H9 (cell line): ENCODE results near the gene B3GALNT2. TPM values are rescaled to one million over a fixed set of nuclear protein-coding genes. Genes with fewer than 3 reads are reported as not detected.
A peak's percentile ranks its signal among the peaks of the same experiment; 100 is the strongest.

ENCODE experiments used
- DNase-seq: peaks from one replicate; pipeline ENCODE4 v3.0.0-alpha.2; 2017
- H2AFZ ChIP-seq: one replicate; pipeline ENCODE4 v1.6.1; 2013; ENCODE audit warnings: mild to moderate bottlenecking, low read length, control low read depth, moderate library complexity
- H2AK5ac ChIP-seq: 2 replicates; pipeline ENCODE4 v1.6.1; 2013; ENCODE audit warnings: low read length, control low read depth, mixed read lengths; ENCODE audit not compliant: insufficient read length
- H2BK120ac ChIP-seq: one replicate; pipeline ENCODE4 v1.6.1; 2013; ENCODE audit warnings: low read depth, mild to moderate bottlenecking, low read length, control low read depth, inconsistent platforms; ENCODE audit not compliant: poor library complexity, severe bottlenecking
- H2BK12ac ChIP-seq: 2 replicates; pipeline ENCODE4 v1.6.1; 2013; ENCODE audit warnings: low read length, control low read depth, mixed read lengths, low read depth; ENCODE audit not compliant: insufficient read length
- H2BK15ac ChIP-seq: 2 replicates; pipeline ENCODE4 v1.6.1; 2013; ENCODE audit warnings: low read depth, low read length, control low read depth
- H2BK20ac ChIP-seq: one replicate; pipeline ENCODE4 v1.6.1; 2013; ENCODE audit warnings: low read depth, mild to moderate bottlenecking, low read length, control low read depth, inconsistent platforms; ENCODE audit not compliant: poor library complexity, severe bottlenecking
- H2BK5ac ChIP-seq: 2 replicates; pipeline ENCODE4 v1.6.1; 2013; ENCODE audit warnings: low read length, control low read depth, mixed read lengths; ENCODE audit not compliant: insufficient read length
- H3K14ac ChIP-seq: 2 replicates; pipeline ENCODE4 v1.6.1; 2013; ENCODE audit warnings: low read length, control low read depth; ENCODE audit not compliant: insufficient read depth
- H3K18ac ChIP-seq: 2 replicates; pipeline ENCODE4 v1.6.1; 2013; ENCODE audit warnings: low read depth, mild to moderate bottlenecking, mixed read lengths, low read length, control low read depth; ENCODE audit not compliant: insufficient read length
- H3K23ac ChIP-seq: 2 replicates; pipeline ENCODE4 v1.6.1; 2013; ENCODE audit warnings: low read length, control low read depth, mixed read lengths, low read depth; ENCODE audit not compliant: insufficient read length
- H3K23me2 ChIP-seq: 2 replicates; pipeline ENCODE4 v1.6.1; 2013; ENCODE audit warnings: low read depth, mild to moderate bottlenecking, mixed read lengths, low read length, control low read depth; ENCODE audit not compliant: insufficient read length, poor library complexity, severe bottlenecking
- H3K27ac ChIP-seq: 2 replicates; pipeline ENCODE4 v1.5.1; 2013; ENCODE audit warnings: low read length, control low read depth, mixed read lengths, low read depth; ENCODE audit not compliant: insufficient read length
- H3K27me3 ChIP-seq: 2 replicates; pipeline ENCODE4 v1.6.1; 2013; ENCODE audit warnings: low read length, control low read depth, inconsistent platforms; ENCODE audit not compliant: insufficient read depth
- H3K4ac ChIP-seq: 2 replicates; pipeline ENCODE4 v1.6.1; 2013; ENCODE audit warnings: low read depth, mild to moderate bottlenecking, control low read depth, inconsistent platforms, low read length, moderate library complexity
- H3K4me1 ChIP-seq: 2 replicates; pipeline ENCODE4 v1.6.1; 2013; ENCODE audit warnings: low read length, control low read depth, inconsistent platforms; ENCODE audit not compliant: insufficient read depth
- H3K4me2 ChIP-seq: 2 replicates; pipeline ENCODE4 v1.6.1; 2013; ENCODE audit warnings: low read length, control low read depth, mixed read lengths; ENCODE audit not compliant: insufficient read length, insufficient read depth
- H3K56ac ChIP-seq: 2 replicates; pipeline ENCODE4 v1.6.1; 2013; ENCODE audit warnings: low read depth, mild to moderate bottlenecking, mixed read lengths, low read length, control low read depth; ENCODE audit not compliant: insufficient read length
- H3K79me1 ChIP-seq: 2 replicates; pipeline ENCODE4 v1.6.1; 2013; ENCODE audit warnings: low read depth, mild to moderate bottlenecking, moderate library complexity, low read length, control low read depth, inconsistent platforms; ENCODE audit not compliant: insufficient read depth, poor library complexity, severe bottlenecking
- H3K79me2 ChIP-seq: 2 replicates; pipeline ENCODE4 v1.6.1; 2013; ENCODE audit warnings: low read length, control low read depth, inconsistent platforms; ENCODE audit not compliant: insufficient read depth
- H3K9ac ChIP-seq: 2 replicates; pipeline ENCODE4 v1.6.1; 2013; ENCODE audit warnings: low read length, control low read depth, mixed read lengths; ENCODE audit not compliant: insufficient read length; ENCODE audit errors: extremely low read depth
- H3K9me3 ChIP-seq: one replicate; pipeline ENCODE4 v1.6.1; 2013; ENCODE audit warnings: low read depth, low read length, inconsistent platforms; ENCODE audit not compliant: control insufficient read depth
- H3T11ph ChIP-seq: one replicate; pipeline ENCODE4 v1.6.1; 2013; ENCODE audit warnings: mild to moderate bottlenecking, low read length, control low read depth, inconsistent platforms
- H4K20me1 ChIP-seq: one replicate; pipeline ENCODE4 v1.6.1; 2013; ENCODE audit not compliant: control insufficient read depth, insufficient read length, insufficient read depth
- H4K5ac ChIP-seq: 2 replicates; pipeline ENCODE4 v1.6.1; 2013; ENCODE audit warnings: low read depth, mild to moderate bottlenecking, mixed read lengths, low read length, control low read depth; ENCODE audit not compliant: insufficient read length
- H4K8ac ChIP-seq: replicated peaks from 2 replicates; pipeline ENCODE4 v1.6.1; 2013; ENCODE audit warnings: low read length, control low read depth, mixed read lengths, low read depth; ENCODE audit not compliant: insufficient read length
- H4K91ac ChIP-seq: 2 replicates; pipeline ENCODE4 v1.6.1; 2013; ENCODE audit warnings: low read depth, mild to moderate bottlenecking, moderate library complexity, mixed read lengths, low read length, control low read depth; ENCODE audit not compliant: insufficient read length
- H3K27ac Mint-ChIP-seq, 3 experiments: 2 replicates in 2 of 3; 3 replicates in 1 of 3; pipeline ENCODE4 v1.8.0; 2020 to 2021; ENCODE audit warnings: mixed read lengths in 3 of 3, mild to moderate bottlenecking in 1 of 3, moderate library complexity in 1 of 3
- H3K27me3 Mint-ChIP-seq: 2 replicates; pipeline ENCODE4 v1.8.0; 2021; ENCODE audit warnings: low read depth, mild to moderate bottlenecking, moderate library complexity, mixed read lengths
- H3K36me3 Mint-ChIP-seq, 3 experiments: 2 replicates in 2 of 3; 3 replicates in 1 of 3; pipeline ENCODE4 v1.8.0; 2020 to 2021; ENCODE audit warnings: low read depth in 3 of 3, mixed read lengths in 3 of 3; ENCODE audit not compliant: insufficient read depth in 1 of 3
- H3K4me1 Mint-ChIP-seq, 2 experiments: 2 replicates each; pipeline ENCODE4 v1.8.0; 2020; ENCODE audit warnings: mixed read lengths in 2 of 2
- H3K4me3 Mint-ChIP-seq, 2 experiments: 2 replicates in 1 of 2; 3 replicates in 1 of 2; pipeline ENCODE4 v1.8.0; 2020 to 2021; ENCODE audit warnings: mild to moderate bottlenecking in 2 of 2, mixed read lengths in 2 of 2, moderate library complexity in 1 of 2
- H3K9me3 Mint-ChIP-seq, 2 experiments: 2 replicates in 1 of 2; 3 replicates in 1 of 2; pipeline ENCODE4 v1.8.0; 2020; ENCODE audit warnings: mild to moderate bottlenecking in 2 of 2, mixed read lengths in 2 of 2, moderate library complexity in 1 of 2
- CTCF ChIP-seq: fragments of 200-600 bp; sonication (generic); conservative IDR thresholded peaks from 3 replicates; pipeline ENCODE4 v1.8.0; 2021; ENCODE audit warnings: antibody characterized with exemption, mild to moderate bottlenecking
- WGBS: extraction: QIAGEN DNeasy Blood & Tissue Kit; methylation state at CpG from one replicate; pipeline ENCODE4 v1.1.7; 2013; ENCODE audit warnings: missing lambda C conversion rate, low lambda C conversion rate, mixed read lengths; ENCODE audit not compliant: insufficient read length; ENCODE audit errors: extremely low coverage; 5-methylcytosine and 5-hydroxymethylcytosine counted together
- total RNA-seq: library from RNA; stranded (reverse); gene quantifications from 2 replicates; pipeline ENCODE4 v1.2.1, GENCODE V29; 2021

Gene B3GALNT2
- total RNA-seq, 1 experiment from 2014 or later: 27.8 TPM

- H3K23ac ChIP-seq: no peak overlapping the region
- H2AFZ ChIP-seq: no peak overlapping the region
- no peak overlapping the region for H2BK12ac ChIP-seq
- no peak overlapping the region for H3K4me2 ChIP-seq
- no peaks in the 10 kb centered on the region for H3K79me1 ChIP-seq
- no peaks in the 10 kb centered on the region for H3K27me3 ChIP-seq
- H3K27ac ChIP-seq: no peak overlapping the region
- H3T11ph ChIP-seq: no peak overlapping the region
- Mint-ChIP-seq H3K27me3 (no peaks in the 10 kb centered on the region; the same call in 1 of the 2 replicates), H3K27ac (peak overlapping the region in 1 of 3 experiments; percentile 87; a peak in 2 of 7 replicates), H3K4me3 (no peak overlapping the region), H3K4me1 (peaks cover 0 to 3% of the 10 kb centered on the region in 2 experiments; a peak in 1 of 4 replicates), H3K36me3 (peaks cover 9 to 18% (median 14%) of the 10 kb centered on the region in 3 experiments; a peak in 6 of 7 replicates), H3K9me3 (peaks cover 5 to 7% of the 10 kb centered on the region in 2 experiments; a peak in 4 of 5 replicates)
- H3K18ac ChIP-seq: no peak overlapping the region
- no peak overlapping the region for H4K91ac ChIP-seq
- no peak overlapping the region for H4K8ac ChIP-seq
- DNase-seq: no peak
- no peaks in the 10 kb centered on the region for H3K4me1 ChIP-seq
- H3K4ac ChIP-seq: no peak overlapping the region
- H2BK20ac ChIP-seq: no peak overlapping the region
- no peaks in the 10 kb centered on the region for H3K9me3 ChIP-seq
- no peak overlapping the region for H3K9ac ChIP-seq
- no peak overlapping the region for H2AK5ac ChIP-seq
- no peak overlapping the region for H2BK5ac ChIP-seq
- no peak overlapping the region for H4K5ac ChIP-seq
- TF ChIP-seq CTCF: no peak
- no CpG with 5 or more reads among the region's 5 CpGs for WGBS
- H3K14ac ChIP-seq: no peak overlapping the region
- H3K23me2 ChIP-seq: no peaks in the 10 kb centered on the region
- no peak overlapping the region for H2BK120ac ChIP-seq
- H3K79me2 ChIP-seq: 0 out of 2 replicates have a peak, but pooled peaks cover 1% of the 10 kb centered on the region
- no peaks in the 10 kb centered on the region for H4K20me1 ChIP-seq
- H2BK15ac ChIP-seq: no peak overlapping the region
- H3K56ac ChIP-seq: no peak overlapping the region
These were observed 92.5 kb downstream of the B3GALNT2 start for GRCh38 chr1:235411489-235412486.
